Mesothelial cell of epicardium (in vitro differentiated cells): ENCODE results near the gene ZNF724. TPM values are rescaled to one million over a fixed set of nuclear protein-coding genes. Genes with fewer than 3 reads are reported as not detected.
A peak's percentile ranks its signal among the peaks of the same experiment; 100 is the strongest.
"Not testable (repeated sequence)": the region's sequence is repeated elsewhere in the genome, so short reads cannot be mapped to it uniquely, and the experiment has no call there.

Experiments used
- DNase-seq, 2 experiments: peaks; one replicate each; pipeline ENCODE4 v3.0.0; 2021; ENCODE audit warnings: low spot score in 2 of 2; ENCODE audit not compliant: unreplicated experiment in 2 of 2
- H3K27ac Mint-ChIP-seq: 2 replicates; pipeline ENCODE4 v1.8.0; 2021; ENCODE audit warnings: mixed read lengths
- H3K27me3 Mint-ChIP-seq: 2 replicates; pipeline ENCODE4 v1.8.0; 2021; ENCODE audit warnings: low read depth, mixed read lengths
- H3K36me3 Mint-ChIP-seq: 2 replicates; pipeline ENCODE4 v1.8.0; 2021; ENCODE audit warnings: mixed read lengths
- H3K4me1 Mint-ChIP-seq: 2 replicates; pipeline ENCODE4 v1.8.0; 2021; ENCODE audit warnings: mixed read lengths
- H3K4me3 Mint-ChIP-seq: 2 replicates; pipeline ENCODE4 v1.8.0; 2021; ENCODE audit warnings: mild to moderate bottlenecking, moderate library complexity, mixed read lengths
- H3K9me3 Mint-ChIP-seq: 2 replicates; pipeline ENCODE4 v1.8.0; 2021; ENCODE audit warnings: mixed read lengths
- total RNA-seq: library from RNA; stranded (reverse); gene quantifications from 3 replicates; pipeline ENCODE4 v1.2.1, GENCODE V29; 2021
- TF ChIP-seq, protein P1 (sequence below): fragments of 200-600 bp; sonication (generic); IDR thresholded peaks from one replicate; pipeline ENCODE4 v1.5.0; 2021; ENCODE audit warnings: antibody characterized with exemption; ENCODE audit not compliant: unreplicated experiment

The ZNF724 gene
- total RNA-seq, 1 donor from 2014 or later: 12.3 TPM

DNA sequence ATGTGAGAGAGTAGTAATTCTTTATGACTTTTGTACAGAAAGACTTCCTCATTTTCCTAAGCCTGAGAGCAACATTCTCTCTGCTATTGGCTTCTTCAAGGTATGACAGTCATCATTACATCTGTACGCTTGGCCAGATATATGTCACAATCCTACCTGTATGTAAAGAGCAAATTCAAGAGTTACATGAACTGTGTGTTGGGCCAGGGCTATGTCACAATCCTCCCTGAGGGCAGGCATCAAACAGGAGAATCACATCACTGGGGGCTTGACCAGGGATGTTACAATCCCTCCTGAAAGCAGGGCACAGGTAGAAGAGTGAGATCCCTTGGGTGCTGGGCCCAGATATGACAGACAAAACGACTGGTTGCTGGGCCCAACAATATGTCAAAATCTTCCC, 9.8 kb upstream of the ZNF724 start:
- Mint-ChIP-seq H3K4me3 (no peak overlapping the region), H3K27me3 (no peaks in the 10 kb centered on the region), H3K4me1 (no peaks in the 10 kb centered on the region), H3K27ac (no peak overlapping the region), H3K36me3 (peaks cover 37% of the 10 kb centered on the region), H3K9me3 (no peaks in the 10 kb centered on the region)
- TF ChIP-seq, protein P1, sequence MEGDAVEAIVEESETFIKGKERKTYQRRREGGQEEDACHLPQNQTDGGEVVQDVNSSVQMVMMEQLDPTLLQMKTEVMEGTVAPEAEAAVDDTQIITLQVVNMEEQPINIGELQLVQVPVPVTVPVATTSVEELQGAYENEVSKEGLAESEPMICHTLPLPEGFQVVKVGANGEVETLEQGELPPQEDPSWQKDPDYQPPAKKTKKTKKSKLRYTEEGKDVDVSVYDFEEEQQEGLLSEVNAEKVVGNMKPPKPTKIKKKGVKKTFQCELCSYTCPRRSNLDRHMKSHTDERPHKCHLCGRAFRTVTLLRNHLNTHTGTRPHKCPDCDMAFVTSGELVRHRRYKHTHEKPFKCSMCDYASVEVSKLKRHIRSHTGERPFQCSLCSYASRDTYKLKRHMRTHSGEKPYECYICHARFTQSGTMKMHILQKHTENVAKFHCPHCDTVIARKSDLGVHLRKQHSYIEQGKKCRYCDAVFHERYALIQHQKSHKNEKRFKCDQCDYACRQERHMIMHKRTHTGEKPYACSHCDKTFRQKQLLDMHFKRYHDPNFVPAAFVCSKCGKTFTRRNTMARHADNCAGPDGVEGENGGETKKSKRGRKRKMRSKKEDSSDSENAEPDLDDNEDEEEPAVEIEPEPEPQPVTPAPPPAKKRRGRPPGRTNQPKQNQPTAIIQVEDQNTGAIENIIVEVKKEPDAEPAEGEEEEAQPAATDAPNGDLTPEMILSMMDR: no peak
- no peak for DNase-seq

- Mint-ChIP-seq H3K4me1 (no peaks in the 10 kb centered on the region), H3K36me3 (peaks cover 20% of the 10 kb centered on the region), H3K9me3 (no peaks in the 10 kb centered on the region), H3K27ac (no peak overlapping the region), H3K27me3 (no peaks in the 10 kb centered on the region), H3K4me3 (no peak overlapping the region)
- TF ChIP-seq, protein P1: no peak
- no peak for DNase-seq
Measured at GRCh38 chr19:23255700-23256099, 5.5 kb upstream of the ZNF724 start.

DNA sequence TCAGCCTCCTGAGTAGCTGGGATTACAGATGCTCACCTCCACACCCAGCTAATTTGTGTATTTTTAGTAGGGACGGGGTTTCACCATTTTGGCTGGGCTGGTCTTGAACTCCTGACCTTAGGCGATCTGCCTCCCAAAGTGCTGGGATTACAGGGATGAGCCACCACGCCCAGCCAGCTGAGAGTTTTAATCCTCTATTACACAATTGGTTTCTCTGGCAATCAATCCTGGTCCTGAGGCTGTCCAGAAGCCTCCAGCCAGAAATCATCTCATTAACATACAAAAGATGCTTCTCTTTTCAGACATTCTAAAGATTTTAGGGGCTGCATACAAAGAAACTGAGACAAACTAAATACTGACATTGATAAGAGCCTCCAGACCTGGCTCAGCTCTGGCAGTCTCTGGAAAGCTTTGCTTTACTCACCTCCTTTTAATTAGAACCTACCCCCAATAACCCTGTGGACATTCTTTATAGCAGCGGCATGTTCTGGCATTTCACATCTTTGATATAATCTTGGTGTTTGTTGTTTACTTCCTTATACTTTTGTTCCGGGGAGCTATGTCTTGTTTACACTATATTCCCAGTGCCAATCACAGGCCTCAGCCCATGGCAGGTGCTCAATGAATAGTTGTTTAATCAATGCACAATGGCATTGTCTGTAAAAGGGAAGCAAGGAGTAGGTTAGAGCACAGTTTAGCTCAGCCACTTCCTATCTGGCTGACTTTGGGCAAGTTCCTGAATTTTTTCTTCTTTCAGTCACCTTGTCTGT, 4.1 kb upstream of the ZNF724 start:
- H3K27ac Mint-ChIP-seq: peak overlapping the region; percentile 33
- TF ChIP-seq, protein P1: no peak
- no peaks in the 10 kb centered on the region for H3K27me3 Mint-ChIP-seq
- no peaks in the 10 kb centered on the region for H3K9me3 Mint-ChIP-seq
- peaks cover 9% of the 10 kb centered on the region for H3K36me3 Mint-ChIP-seq
- DNase-seq: no peak
- H3K4me3 Mint-ChIP-seq: no peak overlapping the region
- peaks cover 4% of the 10 kb centered on the region for H3K4me1 Mint-ChIP-seq

DNA sequence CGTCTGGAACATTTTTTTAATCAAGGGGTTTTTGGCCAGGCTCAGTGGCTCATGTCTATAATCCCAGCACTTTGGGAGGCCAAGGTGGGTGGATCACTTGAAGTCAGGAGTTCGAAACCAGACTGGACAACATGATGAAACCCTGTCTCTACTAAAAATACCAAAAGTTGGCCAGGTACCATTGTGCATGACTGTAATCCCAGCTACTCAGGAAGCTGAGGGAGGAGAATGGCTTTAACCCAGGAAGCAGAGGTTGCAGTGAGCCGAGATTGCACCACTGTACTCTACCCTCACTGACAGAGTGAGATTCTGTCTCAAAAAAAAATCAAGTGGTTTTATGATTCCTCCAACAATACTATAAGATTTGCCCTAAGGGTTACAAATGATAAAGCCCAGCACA, 3.1 kb upstream of the ZNF724 start:
- not testable (repeated sequence) for H3K36me3 Mint-ChIP-seq, H3K9me3 Mint-ChIP-seq, H3K27me3 Mint-ChIP-seq, H3K4me3 Mint-ChIP-seq, DNase-seq, H3K27ac Mint-ChIP-seq, H3K4me1 Mint-ChIP-seq

GRCh38 chr19:23241419-23241818, 8.8 kb downstream of the ZNF724 start:
- TF ChIP-seq, protein P1: no peak
- peaks cover 38% of the 10 kb centered on the region for H3K9me3 Mint-ChIP-seq
- peaks cover 69% of the 10 kb centered on the region for H3K36me3 Mint-ChIP-seq
- H3K27me3 Mint-ChIP-seq: no peaks in the 10 kb centered on the region
- no peak overlapping the region for H3K27ac Mint-ChIP-seq
- no peak overlapping the region for H3K4me3 Mint-ChIP-seq
- DNase-seq: no peak
- H3K4me1 Mint-ChIP-seq: no peaks in the 10 kb centered on the region

DNA sequence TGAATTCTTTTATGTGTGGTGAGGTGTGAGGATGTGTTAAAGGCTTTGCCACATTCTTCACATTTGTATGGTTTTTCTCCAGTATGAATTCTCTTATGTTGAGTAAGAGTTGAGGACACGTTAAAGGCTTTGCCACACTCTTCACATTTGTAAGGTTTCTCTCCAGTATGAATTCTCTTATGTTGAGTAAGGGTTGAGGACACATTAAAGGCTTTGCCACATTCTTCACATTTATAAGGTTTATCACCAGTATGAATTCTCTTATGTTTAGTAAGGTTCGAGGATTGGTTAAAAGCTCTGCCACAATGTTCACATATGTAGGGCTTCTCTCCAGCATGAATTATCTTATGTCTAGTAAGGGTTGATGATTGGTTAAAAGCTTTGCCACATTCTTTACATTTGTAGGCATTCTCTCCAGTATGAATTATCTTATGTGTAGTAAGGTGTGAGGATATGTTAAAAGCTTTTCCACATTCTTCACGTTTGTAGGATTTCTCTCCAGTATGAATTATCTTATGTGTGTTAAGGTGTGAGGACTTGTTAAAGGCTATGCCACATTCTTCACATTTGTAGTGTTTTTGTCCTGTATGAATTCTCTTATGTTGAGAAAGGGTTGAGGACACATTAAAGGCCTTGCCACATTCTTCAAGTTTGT, 27.1 kb downstream of the ZNF724 start:
- H3K4me1 Mint-ChIP-seq: no peaks in the 10 kb centered on the region
- H3K4me3 Mint-ChIP-seq: no peak overlapping the region
- H3K36me3 Mint-ChIP-seq: peaks cover 80% of the 10 kb centered on the region
- TF ChIP-seq, protein P1: no peak
- H3K27me3 Mint-ChIP-seq: no peaks in the 10 kb centered on the region
- no peak for DNase-seq
- H3K27ac Mint-ChIP-seq: no peak overlapping the region
- peaks cover 48% of the 10 kb centered on the region for H3K9me3 Mint-ChIP-seq
